GM18505 (cell line): ENCODE measurements around the gene LRTM1.

Experiments used
- ATAC-seq: cut with Tn5 transposase; IDR thresholded peaks from one replicate; pipeline ENCODE4 v1.9.1; 2021; ENCODE audit not compliant: unreplicated experiment
- POLR2A ChIP-seq: IDR thresholded peaks from 4 replicates; pipeline ENCODE4 v1.6.1; 2011; ENCODE audit warnings: borderline replicate concordance; ENCODE audit not compliant: insufficient read depth, insufficient read length; ENCODE audit errors: extremely low read depth

LRTM1 gene

GRCh38 chr3:54955941-54956340 is 28.1 kb upstream of the LRTM1 start:
- no peak for ATAC-seq
- TF ChIP-seq POLR2A = no peak

DNA sequence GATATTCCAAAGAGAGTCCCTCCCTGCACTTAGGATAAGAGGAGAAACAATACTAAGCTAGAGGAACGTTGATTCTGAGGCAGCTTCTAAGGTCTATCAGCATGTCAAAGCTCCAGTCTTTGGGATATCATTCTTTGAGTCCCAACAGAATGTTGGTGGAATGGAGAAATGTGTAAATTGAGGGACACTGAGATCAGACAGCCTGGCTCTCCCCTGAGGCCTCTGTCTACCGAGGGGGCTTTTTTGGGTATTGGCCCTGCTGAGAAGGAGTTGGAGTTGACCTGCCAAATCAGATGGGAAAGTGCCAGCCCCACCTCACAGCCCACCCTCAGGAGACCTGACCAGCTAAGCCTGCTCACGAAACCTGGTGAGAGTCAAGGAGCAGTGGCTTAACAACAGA is 27.6 kb upstream of the LRTM1 start:
- ATAC-seq = no peak

GRCh38 chr3:54954521-54954920 is 26.7 kb upstream of the LRTM1 start:
- ATAC-seq = no peak

More for the DNA sequence above, 27.6 kb upstream of the LRTM1 start:
- no peak for TF ChIP-seq POLR2A

GRCh38 chr3:54954022-54954421 is 26.2 kb upstream of the LRTM1 start:
- no peak for TF ChIP-seq POLR2A
- ATAC-seq = no peak

More at GRCh38 chr3:54954521-54954920, 26.7 kb upstream of the LRTM1 start:
- no peak for TF ChIP-seq POLR2A

DNA sequence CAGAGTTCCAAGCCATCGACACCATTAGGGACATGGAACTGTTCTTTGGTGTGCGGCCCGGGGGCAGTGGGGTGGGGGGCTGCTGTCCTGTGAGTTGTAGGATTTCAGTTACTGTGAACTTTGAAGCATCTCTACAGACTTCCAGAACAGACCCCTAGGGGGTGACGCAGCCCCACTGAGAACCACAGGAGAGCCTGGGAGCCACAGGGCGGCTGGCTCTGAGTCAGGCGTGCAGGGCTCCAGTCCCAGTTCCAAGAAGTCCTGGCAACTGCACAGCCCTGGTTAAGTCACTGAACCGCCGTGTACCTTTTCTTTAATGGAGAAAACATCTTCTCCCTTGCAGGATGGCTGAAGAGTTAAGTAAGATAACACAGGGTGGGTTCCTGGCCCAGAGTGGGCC is 23.5 kb upstream of the LRTM1 start:
- TF ChIP-seq POLR2A = no peak
- ATAC-seq = no peak

DNA sequence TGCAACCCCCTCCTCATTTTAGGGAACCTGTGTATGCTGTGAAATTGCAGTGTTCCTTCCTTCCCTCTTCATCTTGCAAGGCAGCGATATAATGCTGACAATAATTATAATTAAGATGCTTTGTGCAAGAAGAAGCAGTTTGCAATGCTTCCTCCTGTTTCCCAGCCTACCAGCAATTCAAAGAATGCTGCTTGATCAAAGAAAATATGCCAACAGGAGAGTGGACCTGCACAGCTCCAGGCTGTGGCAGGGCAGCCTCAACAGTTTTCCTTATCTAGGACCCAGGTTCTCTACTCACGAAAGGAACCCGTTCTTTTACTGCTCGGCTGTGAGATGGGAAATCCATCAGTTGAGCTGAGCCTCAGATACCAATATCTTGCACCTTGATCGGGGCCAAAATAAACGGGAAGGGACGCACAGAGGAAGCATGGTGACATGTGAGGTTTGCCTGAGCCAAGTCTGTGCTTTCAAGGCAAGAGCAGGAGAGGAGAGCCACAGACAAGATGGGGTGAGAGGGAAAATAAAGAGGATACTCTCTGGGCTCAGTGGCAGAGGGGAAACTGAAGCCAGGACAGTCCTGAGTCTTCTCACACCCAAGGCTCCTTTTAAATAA is 22.6 kb upstream of the LRTM1 start:
- TF ChIP-seq POLR2A = no peak
- no peak for ATAC-seq

DNA sequence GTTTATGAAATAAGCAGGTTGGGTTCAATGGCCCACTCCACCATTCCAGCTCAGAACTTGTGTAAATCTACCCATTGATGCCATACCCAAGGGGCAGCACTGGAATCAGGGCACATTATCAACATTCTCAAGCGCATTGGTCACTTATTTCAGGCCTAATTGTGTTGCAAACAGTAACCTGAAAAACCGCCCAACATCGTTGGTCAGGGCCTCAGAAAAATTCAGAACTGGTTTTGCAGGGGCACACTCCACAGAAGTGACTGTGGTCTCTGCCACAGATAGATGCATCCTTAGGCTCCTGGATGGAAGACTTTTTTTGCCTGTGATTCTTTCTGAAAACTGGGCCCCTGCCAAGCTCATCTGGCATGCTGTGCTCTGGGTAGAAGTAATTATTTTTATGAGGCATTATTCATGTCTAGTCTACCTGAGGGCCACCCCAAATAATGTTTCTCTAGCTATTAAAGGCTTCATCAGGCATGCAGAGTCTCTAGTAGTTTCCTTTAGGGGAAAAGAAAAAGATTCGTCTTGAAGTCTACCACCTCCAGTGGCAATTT is 21.7 kb upstream of the LRTM1 start:
- no peak for TF ChIP-seq POLR2A
- no peak for ATAC-seq

DNA sequence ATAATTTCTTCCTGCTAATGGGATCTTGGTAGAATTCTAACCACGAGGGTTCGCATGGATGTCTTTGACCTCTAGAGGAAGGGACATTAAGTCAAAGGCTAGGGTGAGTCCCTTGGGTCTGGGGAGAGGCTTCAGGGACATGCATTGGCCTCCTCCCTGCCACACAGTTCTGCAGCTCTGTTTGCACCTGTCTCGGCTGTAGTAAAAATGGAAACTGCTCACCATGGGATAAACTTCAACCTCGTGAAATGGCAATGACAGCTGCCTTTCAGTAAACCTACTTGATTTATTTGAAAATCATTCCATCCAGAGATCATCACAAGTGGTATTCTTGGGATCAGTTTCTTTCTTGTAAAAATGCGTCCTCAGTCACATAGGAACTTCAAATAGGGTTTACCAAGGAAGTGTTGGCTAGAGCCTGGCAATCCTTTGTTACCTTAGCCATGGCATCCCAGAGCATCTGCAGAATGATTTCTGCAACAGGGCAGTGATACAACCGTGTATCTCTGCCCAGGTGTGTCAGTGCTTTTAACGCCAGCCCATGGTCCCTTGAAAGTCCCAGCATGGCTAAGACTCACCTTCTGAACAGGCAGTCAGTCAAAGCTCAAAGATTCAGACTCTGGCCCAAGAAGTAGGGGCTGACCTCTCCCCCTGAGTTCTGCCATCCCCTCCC is 14.0 kb upstream of the LRTM1 start:
- TF ChIP-seq POLR2A = no peak
- no peak for ATAC-seq

GRCh38 chr3:54940971-54941370 is 13.1 kb upstream of the LRTM1 start:
- TF ChIP-seq POLR2A = no peak
- no peak for ATAC-seq

DNA sequence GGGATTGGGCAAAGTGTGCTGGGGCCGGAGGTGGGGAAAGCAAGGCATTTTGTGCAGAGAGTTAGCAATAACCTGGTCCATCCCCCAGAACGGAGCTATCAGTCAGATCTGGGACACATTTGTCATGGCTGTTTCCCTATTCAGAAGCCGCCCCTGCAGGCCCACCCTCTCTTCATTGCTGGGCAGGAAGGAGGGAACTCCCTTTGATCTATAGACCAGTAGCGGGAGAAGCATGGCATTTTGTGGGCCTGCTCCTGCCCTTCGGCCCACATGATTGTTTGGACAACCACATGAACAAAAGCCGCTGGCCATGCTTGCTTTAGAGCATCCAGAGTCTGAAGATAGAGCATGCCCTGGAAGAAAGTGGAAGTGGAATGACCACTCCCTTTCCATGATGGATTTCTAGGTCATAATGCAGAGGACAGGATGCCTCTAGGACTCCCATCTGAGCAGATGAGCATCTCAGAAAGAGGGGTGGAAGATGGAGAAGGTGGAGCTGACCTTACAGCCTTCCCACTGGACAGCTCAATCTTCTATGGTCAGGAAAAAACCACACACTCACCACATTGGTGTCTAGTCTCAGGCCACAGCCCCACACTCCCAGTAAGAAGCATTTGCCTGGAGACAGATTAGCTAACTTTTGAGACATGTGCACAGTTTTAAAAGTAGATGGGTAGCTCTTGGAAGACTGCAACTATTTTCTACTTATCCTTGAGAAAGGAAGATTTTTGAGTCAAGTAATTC is 11.9 kb upstream of the LRTM1 start:
- no peak for TF ChIP-seq POLR2A
- no peak for ATAC-seq

DNA sequence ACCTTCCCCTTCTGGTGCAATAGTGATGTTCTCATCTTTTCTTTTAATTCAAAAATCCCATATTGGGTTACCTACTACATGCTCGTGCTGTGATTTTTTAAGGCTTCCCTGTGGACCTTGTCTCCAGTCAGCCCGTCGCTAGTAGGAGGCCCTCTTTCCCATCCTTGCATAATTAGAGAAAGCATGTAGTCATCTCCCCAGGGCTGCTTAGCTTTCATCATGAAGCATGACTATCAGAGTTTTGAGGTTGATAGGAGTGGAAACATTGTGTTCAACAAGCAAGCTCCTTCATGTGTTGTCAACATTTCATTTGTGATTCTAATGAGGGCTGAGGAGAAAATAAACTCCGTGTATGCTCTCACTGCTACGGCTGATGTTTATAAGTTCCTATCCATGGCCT is 8.7 kb upstream of the LRTM1 start:
- no peak for TF ChIP-seq POLR2A
- ATAC-seq = no peak

GRCh38 chr3:54935869-54936268 is 8.0 kb upstream of the LRTM1 start:
- no peak for TF ChIP-seq POLR2A
- no peak for ATAC-seq

GRCh38 chr3:54932606-54933005 is 4.7 kb upstream of the LRTM1 start:
- TF ChIP-seq POLR2A = no peak
- no peak for ATAC-seq
